Measurements from ENCODE around the gene HACD3. TPM values are rescaled to one million over a fixed set of nuclear protein-coding genes. Genes with fewer than 3 reads are reported as not detected.

The HACD3 gene
- total and polyA plus RNA-seq, 2 of the 4 experiments (the other 2 are of a cell fraction) = 60.9 to 131 TPM

- POLR2A ChIA-PET (ENCODE audit: unreplicated experiment) = no interaction called here
- Histone ChIP-seq H4K5ac (ENCODE audit: low read depth, low read length) (no peak overlapping the region), H3K9ac (ENCODE audit: low read depth, low read length) (no peak overlapping the region), H2BK5ac (ENCODE audit: low read depth, low read length, poor library complexity, severe bottlenecking) (no peak overlapping the region), H3K27ac (ENCODE audit: insufficient read depth, low read length) (no peak overlapping the region), H3K4ac (ENCODE audit: low read depth, low read length) (no peak overlapping the region), H2BK20ac (ENCODE audit: low read depth, low read length) (no peak overlapping the region), H4K8ac (ENCODE audit: low read depth in 2 of 2, low read length in 2 of 2) (no peak overlapping the region), H3K4me1 (ENCODE audit: control insufficient read depth, insufficient read depth, low read length) (peaks cover 4% of the 10 kb centered on the region), H3K79me1 (ENCODE audit: low read depth in 1 of 2, low read length in 2 of 2) (peaks cover 28 to 43% of the 10 kb centered on the region in 2 experiments), H3K4me2 (ENCODE audit: low read depth, low read length) (no peak overlapping the region), H2AK9ac (replicated peaks; ENCODE audit: low read depth, low read length, poor library complexity) (no peak overlapping the region), H2AFZ (replicated peaks; ENCODE audit: low read length, poor library complexity) (no peak overlapping the region), H3K9me3 (ENCODE audit: control insufficient read depth, insufficient read depth, low read length) (no peaks in the 10 kb centered on the region), H3K14ac (replicated peaks; ENCODE audit: low read depth, low read length) (no peak overlapping the region), H3K18ac (ENCODE audit: low read depth, low read length) (no peak overlapping the region), H3K4me3 (ENCODE audit: insufficient read depth, low read depth, low read length) (no peak overlapping the region), H3K36me3 (ENCODE audit: control insufficient read depth, insufficient read depth, low read length) (peaks cover 18% of the 10 kb centered on the region), H4K91ac (ENCODE audit: insufficient read depth, low read depth, low read length) (no peak overlapping the region), H4K20me1 (ENCODE audit: insufficient read depth, low read length) (peaks cover 19% of the 10 kb centered on the region; the same call in 1 of the 2 replicates), H3K23ac (ENCODE audit: low read depth, low read length) (no peak overlapping the region), H3K9me1 (ENCODE audit: insufficient read depth, low read length) (0 out of 2 replicates have a peak, but pooled peaks cover 2% of the 10 kb centered on the region), H3K56ac (ENCODE audit: extremely low read depth, insufficient read depth, low read length) (no peak overlapping the region), H2BK120ac (ENCODE audit: low read depth, low read length) (no peak overlapping the region), H2BK15ac (ENCODE audit: low read depth, low read length) (no peak overlapping the region), H3K27me3 (ENCODE audit: control insufficient read depth, insufficient read depth, low read length) (no peaks in the 10 kb centered on the region), H2AK5ac (ENCODE audit: low read depth, low read length) (no peak overlapping the region)
- in situ Hi-C loops (cut with MboI; ENCODE audit: low sequenced_read_pairs) (no loop called here), dilution Hi-C loops (cut with HindIII; ENCODE audit: low sequenced_read_pairs, unreplicated experiment) (no loop called here), intact Hi-C loops (cut with micrococcal nuclease) (no loop called here)
- CTCF ChIA-PET = no interaction called here
- BruUV-seq (replicated peaks) = no TSS peak
- TF ChIP-seq RAD21 (IDR thresholded peaks at IDR 0.05; ENCODE audit: low read length) (no peak), BHLHE40 (IDR thresholded peaks at IDR 0.05; ENCODE audit: low read depth, low read length) (no peak), MAFK (IDR thresholded peaks at IDR 0.05; ENCODE audit: low read depth, low read length) (no peak), ELK1 (IDR thresholded peaks at IDR 0.05; ENCODE audit: borderline replicate concordance, low read depth, low read length) (no peak), RFX5 (IDR thresholded peaks at IDR 0.05; ENCODE audit: low read depth, low read length) (no peak), MXI1 (IDR thresholded peaks at IDR 0.05; ENCODE audit: borderline replicate concordance, low read depth, low read length) (no peak), RCOR1 (IDR thresholded peaks at IDR 0.05; ENCODE audit: insufficient replicate concordance, low read length) (no peak), FOS (IDR thresholded peaks at IDR 0.05; ENCODE audit: low read depth, low read length) (no peak), MAZ (IDR thresholded peaks at IDR 0.05; ENCODE audit: borderline replicate concordance, low read depth, low read length) (no peak), CEBPB (IDR thresholded peaks at IDR 0.05; ENCODE audit: low read depth, low read length) (no peak), NFE2L2 (IDR thresholded peaks at IDR 0.05; ENCODE audit: low read depth, low read length) (no peak), POLR2A (IDR thresholded peaks at IDR 0.05; ENCODE audit: low read depth, low read length) (no peak)
- TF ChIP-seq, protein P1, sequence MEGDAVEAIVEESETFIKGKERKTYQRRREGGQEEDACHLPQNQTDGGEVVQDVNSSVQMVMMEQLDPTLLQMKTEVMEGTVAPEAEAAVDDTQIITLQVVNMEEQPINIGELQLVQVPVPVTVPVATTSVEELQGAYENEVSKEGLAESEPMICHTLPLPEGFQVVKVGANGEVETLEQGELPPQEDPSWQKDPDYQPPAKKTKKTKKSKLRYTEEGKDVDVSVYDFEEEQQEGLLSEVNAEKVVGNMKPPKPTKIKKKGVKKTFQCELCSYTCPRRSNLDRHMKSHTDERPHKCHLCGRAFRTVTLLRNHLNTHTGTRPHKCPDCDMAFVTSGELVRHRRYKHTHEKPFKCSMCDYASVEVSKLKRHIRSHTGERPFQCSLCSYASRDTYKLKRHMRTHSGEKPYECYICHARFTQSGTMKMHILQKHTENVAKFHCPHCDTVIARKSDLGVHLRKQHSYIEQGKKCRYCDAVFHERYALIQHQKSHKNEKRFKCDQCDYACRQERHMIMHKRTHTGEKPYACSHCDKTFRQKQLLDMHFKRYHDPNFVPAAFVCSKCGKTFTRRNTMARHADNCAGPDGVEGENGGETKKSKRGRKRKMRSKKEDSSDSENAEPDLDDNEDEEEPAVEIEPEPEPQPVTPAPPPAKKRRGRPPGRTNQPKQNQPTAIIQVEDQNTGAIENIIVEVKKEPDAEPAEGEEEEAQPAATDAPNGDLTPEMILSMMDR (conservative IDR thresholded peaks at IDR 0.05; ENCODE audit: low read depth, low read length) = no peak
- TF ChIP-seq, protein P2, sequence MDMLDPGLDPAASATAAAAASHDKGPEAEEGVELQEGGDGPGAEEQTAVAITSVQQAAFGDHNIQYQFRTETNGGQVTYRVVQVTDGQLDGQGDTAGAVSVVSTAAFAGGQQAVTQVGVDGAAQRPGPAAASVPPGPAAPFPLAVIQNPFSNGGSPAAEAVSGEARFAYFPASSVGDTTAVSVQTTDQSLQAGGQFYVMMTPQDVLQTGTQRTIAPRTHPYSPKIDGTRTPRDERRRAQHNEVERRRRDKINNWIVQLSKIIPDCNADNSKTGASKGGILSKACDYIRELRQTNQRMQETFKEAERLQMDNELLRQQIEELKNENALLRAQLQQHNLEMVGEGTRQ (IDR thresholded peaks at IDR 0.05; ENCODE audit: low read depth, low read length) = no peak
- no peak for ATAC-seq (ENCODE audit: low read depth)
- WGBS, 2 experiments (ENCODE audit: extremely low coverage in 2 of 2, insufficient read length in 1 of 2) = 100% methylated on average over 1 of the region's 5 CpGs; no CpG with 5 or more reads in 1 of the 2 experiments
- no peak for DNase-seq
These were observed 18.1 kb upstream of the HACD3 start for GRCh38 chr15:65512189-65512588.

All from IMR-90 (cell line).